ENCODE data around the gene RPS24.
A peak's percentile ranks its signal among the peaks of the same experiment; 100 is the strongest.

RPS24 gene

GRCh38 chr10:78033387-78033636 is 351 bp upstream of the RPS24 start:
- Histone ChIP-seq H3K9me3 (ENCODE audit: control insufficient read depth, low read length) (no peaks in the 10 kb centered on the region), H3K27ac (peak overlapping the region; percentile 81), H3K4me3 (ENCODE audit: low read depth, low read length) (peak overlapping the region; percentile 71), H3K9ac (no peak overlapping the region), H3K36me3 (ENCODE audit: control insufficient read depth, insufficient read depth, low read length) (no peaks in the 10 kb centered on the region), H3K4me1 (peaks cover 8% of the 10 kb centered on the region), H3K79me2 (peaks cover 18% of the 10 kb centered on the region), H3K27me3 (ENCODE audit: control insufficient read depth, insufficient read depth, low read length) (no peaks in the 10 kb centered on the region), H3K4me2 (ENCODE audit: low read length) (peak overlapping the region; percentile 70), H2AFZ (peak overlapping the region; percentile 96)
- no peak for TF ChIP-seq CTCF (IDR thresholded peaks at IDR 0.05)

GRCh38 chr10:78035025-78035424 is 1.4 kb downstream of the RPS24 start:
- no peak overlapping the region for H3K4me3 ChIP-seq (ENCODE audit: low read depth, low read length)

GRCh38 chr10:78035437-78035836 is 1.8 kb downstream of the RPS24 start:
- no peak overlapping the region for H3K4me3 ChIP-seq (ENCODE audit: low read depth, low read length)
- H3K4me2 ChIP-seq (ENCODE audit: low read length), result no peak overlapping the region

More at GRCh38 chr10:78035025-78035424, 1.4 kb downstream of the RPS24 start:
- no peak overlapping the region for H3K4me2 ChIP-seq (ENCODE audit: low read length)
- no peak overlapping the region for H2AFZ ChIP-seq
- H3K4me1 ChIP-seq, result peaks cover 4% of the 10 kb centered on the region
- H3K36me3 ChIP-seq (ENCODE audit: control insufficient read depth, insufficient read depth, low read length), result no peaks in the 10 kb centered on the region
- H3K27ac ChIP-seq, result no peak overlapping the region
- no peak overlapping the region for H3K9ac ChIP-seq
- no peaks in the 10 kb centered on the region for H3K27me3 ChIP-seq (ENCODE audit: control insufficient read depth, insufficient read depth, low read length)
- no peaks in the 10 kb centered on the region for H3K9me3 ChIP-seq (ENCODE audit: control insufficient read depth, low read length)
- peaks cover 12% of the 10 kb centered on the region for H3K79me2 ChIP-seq
- no peak for TF ChIP-seq CTCF (IDR thresholded peaks at IDR 0.05)

GRCh38 chr10:78035933-78036583 is 2.4 kb downstream of the RPS24 start:
- H3K9me3 ChIP-seq (ENCODE audit: control insufficient read depth, low read length), result no peaks in the 10 kb centered on the region
- no peak overlapping the region for H3K9ac ChIP-seq
- peaks cover 4% of the 10 kb centered on the region for H3K4me1 ChIP-seq
- no peak overlapping the region for H3K4me2 ChIP-seq (ENCODE audit: low read length)
- no peaks in the 10 kb centered on the region for H3K27me3 ChIP-seq (ENCODE audit: control insufficient read depth, insufficient read depth, low read length)
- H2AFZ ChIP-seq, result no peak overlapping the region
- H3K36me3 ChIP-seq (ENCODE audit: control insufficient read depth, insufficient read depth, low read length), result no peaks in the 10 kb centered on the region
- TF ChIP-seq CTCF (IDR thresholded peaks at IDR 0.05), result no peak
- peaks cover 12% of the 10 kb centered on the region for H3K79me2 ChIP-seq
- H3K27ac ChIP-seq, result no peak overlapping the region
- no peak overlapping the region for H3K4me3 ChIP-seq (ENCODE audit: low read depth, low read length)

More at GRCh38 chr10:78035437-78035836, 1.8 kb downstream of the RPS24 start:
- H3K36me3 ChIP-seq (ENCODE audit: control insufficient read depth, insufficient read depth, low read length), result no peaks in the 10 kb centered on the region
- H3K79me2 ChIP-seq, result peaks cover 12% of the 10 kb centered on the region
- TF ChIP-seq CTCF (IDR thresholded peaks at IDR 0.05), result no peak
- no peaks in the 10 kb centered on the region for H3K9me3 ChIP-seq (ENCODE audit: control insufficient read depth, low read length)
- H3K9ac ChIP-seq, result no peak overlapping the region
- no peaks in the 10 kb centered on the region for H3K27me3 ChIP-seq (ENCODE audit: control insufficient read depth, insufficient read depth, low read length)
- H3K4me1 ChIP-seq, result peaks cover 4% of the 10 kb centered on the region
- no peak overlapping the region for H2AFZ ChIP-seq
- H3K27ac ChIP-seq, result no peak overlapping the region

GRCh38 chr10:78038105-78038504 is 4.4 kb downstream of the RPS24 start:
- Histone ChIP-seq H3K36me3 (ENCODE audit: control insufficient read depth, insufficient read depth, low read length) (no peaks in the 10 kb centered on the region), H3K9ac (no peak overlapping the region)
- TF ChIP-seq CTCF (IDR thresholded peaks at IDR 0.05), result no peak

More at GRCh38 chr10:78038105-78038504, 4.4 kb downstream of the RPS24 start:
- H3K27me3 ChIP-seq (ENCODE audit: control insufficient read depth, insufficient read depth, low read length), result no peaks in the 10 kb centered on the region
- H3K27ac ChIP-seq, result no peak overlapping the region
- H3K9me3 ChIP-seq (ENCODE audit: control insufficient read depth, low read length), result no peaks in the 10 kb centered on the region
- no peak overlapping the region for H3K4me2 ChIP-seq (ENCODE audit: low read length)
- H3K4me1 ChIP-seq, result peaks cover 4% of the 10 kb centered on the region
- H2AFZ ChIP-seq, result no peak overlapping the region
- peaks cover 12% of the 10 kb centered on the region for H3K79me2 ChIP-seq
- no peak overlapping the region for H3K4me3 ChIP-seq (ENCODE audit: low read depth, low read length)

Measured in parathyroid adenoma (tissue), 2 donors.